Placental pericyte (primary cell): ENCODE data around the gene CCNG2. TPM values are rescaled to one million over a fixed set of nuclear protein-coding genes. Genes with fewer than 3 reads are reported as not detected.

Source experiments
- small RNA-seq: library from RNA; depleted of rRNA; stranded (forward); fragments of <200 nt; gene quantifications from one replicate; pipeline ENCODE3, GENCODE V24; 2012; ENCODE audit warnings: low replicate concordance
- total RNA-seq: library from RNA; depleted of rRNA; stranded (reverse); fragments of >200 nt; gene quantifications from 2 replicates; pipeline ENCODE4 v1.2.3, GENCODE V29; 2012

CCNG2 gene
- total RNA-seq = 15.3 and 48.8 TPM in 2 replicates

DNA sequence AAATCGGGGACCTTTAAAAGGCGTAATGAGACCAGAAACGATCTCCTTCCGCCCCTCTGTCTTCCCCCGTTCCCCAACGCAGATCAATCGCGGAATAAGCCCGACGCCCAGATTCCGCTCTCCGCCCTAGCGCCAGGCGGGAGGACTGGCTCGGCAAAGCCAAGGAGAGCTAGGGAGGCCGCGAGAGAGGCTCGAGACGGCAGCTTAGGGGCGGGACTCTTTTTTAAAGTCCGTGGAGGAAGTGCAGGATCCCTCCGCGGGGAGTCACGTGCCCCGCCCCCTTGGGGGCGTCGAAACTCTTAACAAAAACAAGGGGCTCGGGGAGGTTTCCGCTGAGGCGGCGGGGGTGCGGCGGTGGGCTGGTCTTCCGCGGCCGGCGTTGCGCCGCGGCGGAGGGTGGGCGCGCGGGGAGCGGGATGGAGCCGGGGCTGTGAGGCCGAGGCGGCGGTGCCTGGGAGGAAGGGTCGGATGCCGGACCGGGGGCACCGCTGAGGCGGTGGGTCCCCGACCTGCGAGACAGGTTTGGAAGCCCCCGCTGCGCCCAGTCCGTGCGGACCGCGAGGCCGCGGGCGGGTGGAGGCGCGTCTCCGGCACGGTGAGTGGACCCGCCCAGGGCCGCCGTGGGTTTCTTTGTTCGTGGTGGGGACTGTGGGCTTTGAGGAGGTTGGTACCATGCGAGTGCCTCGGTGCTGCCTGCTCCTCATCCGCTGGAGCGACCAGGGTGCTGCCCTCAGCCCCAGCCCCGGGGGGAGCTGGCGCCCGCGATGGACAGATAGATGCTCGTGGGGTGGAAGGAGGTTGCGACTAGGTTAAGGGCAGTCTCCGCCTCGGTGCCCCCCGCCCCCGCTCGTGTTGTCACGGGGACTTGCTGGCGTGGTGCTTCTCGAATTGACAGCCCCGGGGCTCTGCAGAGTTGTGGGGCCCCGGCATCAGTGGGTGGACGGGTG, at the start of gene CCNG2:
Gene CCNG2 (plus strand): TSS at position 296 of the 947 bp plus-strand sequence. CDS start 1,326 bp downstream, outside the sequence.

Small RNA genes within 50 kb of the gene (small RNA-seq; reads per million reads assigned to genes)
- not detected for gene RNU6-1187P

Other genes with a start within 250 kb of the CCNG2 start
- gene SEPTIN11, start 207.5 kb upstream of the CCNG2 start, total RNA-seq = 212 and 510 TPM in 2 replicates
- gene CCNI, start 81.2 kb upstream of the CCNG2 start, total RNA-seq = 127 and 194 TPM in 2 replicates